Adrenal gland (tissue), 5 donors: ENCODE results near the gene LDLRAP1.

Experiments
- CTCF ChIP-seq, 6 experiments: fragments of 450-650 bp in 4 of 6; fragments of 200-600 bp in 2 of 6; sonication (generic) in 1 of 6; IDR thresholded peaks; 1 replicate in 5 of 6; 2 replicates in 1 of 6; pipeline versions ENCODE4 v1.5.1 to v1.8.0; 2016 to 2021; ENCODE audit warnings: antibody characterized with exemption in 6 of 6, mild to moderate bottlenecking in 2 of 6, moderate library complexity in 1 of 6
- POLR2A ChIP-seq, 2 donors: fragments of 450-650 bp; IDR thresholded peaks; one replicate each; pipeline ENCODE4 v1.6.1; 2017; ENCODE audit warnings: antibody characterized with exemption in 2 of 2, mild to moderate bottlenecking in 2 of 2, moderate library complexity in 1 of 2
- donor health status: DM: no; HTN: no; CAD: no.

- TF ChIP-seq CTCF (IDR thresholded peaks at IDR 0.05) (no peak), POLR2A (IDR thresholded peaks at IDR 0.05) (no peak)
Observed at GRCh38 chr1:25560788-25561187, 17.4 kb downstream of the LDLRAP1 start.
